PC-9 (cell line): ENCODE data around the gene CEP192.

Experiments used
- CTCF ChIP-seq: fragments of 200-600 bp; sonication (generic); conservative IDR thresholded peaks from 2 replicates; pipeline ENCODE4 v1.6.1; 2017; ENCODE audit warnings: mixed run types, antibody characterized with exemption, mild to moderate bottlenecking, moderate library complexity
- EZH2 ChIP-seq: fragments of 200-600 bp; sonication (generic); IDR thresholded peaks from 2 replicates; pipeline ENCODE4 v1.8.0; 2017; ENCODE audit warnings: antibody characterized with exemption, low read depth

- TF ChIP-seq EZH2 (no peak), CTCF (no peak)
These were observed 135.9 kb downstream of the CEP192 start for GRCh38 chr18:13126966-13127598.
